H1 (cell line): ENCODE data around the gene C22orf39. TPM values are rescaled to one million over a fixed set of nuclear protein-coding genes. Genes with fewer than 3 reads are reported as not detected.

Experiments
- CTCF ChIA-PET: fragments of 300-600 bp; sonication (Branson Sonifier 250); formaldehyde crosslinking; loops from one replicate; lab custom pipeline; 2021; ENCODE audit not compliant: partially characterized antibody; lab: Charles Lee
- POLR2A ChIA-PET: fragments of 300-600 bp; sonication (Branson Sonifier 250); formaldehyde crosslinking; loops from one replicate; lab custom pipeline; 2021; ENCODE audit warnings: inconsistent platforms; ENCODE audit not compliant: partially characterized antibody; lab: Charles Lee
- DNase-seq, 2 experiments: peaks; one replicate each; pipeline versions ENCODE4 v3.0.0 to v3.0.0-alpha.2; 2010 to 2022; ENCODE audit warnings: low spot score in 2 of 2, low read depth in 1 of 2, mixed read lengths in 1 of 2
- FAIRE-seq: peaks from 2 replicates; lab custom pipeline; 2011; peaks lifted over from hg19 to GRCh38; lab: Jason Lieb, UNC
- H2AFZ ChIP-seq: 2 replicates; pipeline ENCODE4 v1.8.1; 2012; ENCODE audit warnings: low read length, inconsistent platforms
- H2AK5ac ChIP-seq: 2 replicates; pipeline ENCODE4 v1.6.1; 2013; ENCODE audit warnings: low read depth, low read length
- H2BK120ac ChIP-seq: replicated peaks from 2 replicates; pipeline ENCODE3; 2013; ENCODE audit warnings: low read depth, low read length, inconsistent platforms
- H2BK12ac ChIP-seq: 2 replicates; pipeline ENCODE4 v1.6.1; 2013; ENCODE audit warnings: low read depth, low read length
- H2BK15ac ChIP-seq: 2 replicates; pipeline ENCODE4 v1.6.1; 2013; ENCODE audit warnings: low read length
- H2BK20ac ChIP-seq: 2 replicates; pipeline ENCODE4 v1.6.1; 2013; ENCODE audit warnings: low read length
- H2BK5ac ChIP-seq: 2 replicates; pipeline ENCODE4 v1.6.1; 2013; ENCODE audit warnings: low read depth, low read length
- H3K14ac ChIP-seq: 2 replicates; pipeline ENCODE4 v1.6.1; 2013; ENCODE audit warnings: inconsistent platforms; ENCODE audit not compliant: insufficient read length
- H3K18ac ChIP-seq: 2 replicates; pipeline ENCODE4 v1.6.1; 2013; ENCODE audit warnings: low read length; ENCODE audit errors: extremely low read depth
- H3K23ac ChIP-seq: 2 replicates; pipeline ENCODE4 v1.6.1; 2013; ENCODE audit warnings: inconsistent platforms; ENCODE audit not compliant: insufficient read length
- H3K23me2 ChIP-seq: 2 replicates; pipeline ENCODE4 v1.6.1; 2013; ENCODE audit warnings: low read depth, low read length
- H3K27ac ChIP-seq: 2 replicates; pipeline ENCODE4 v1.6.1; 2011; ENCODE audit warnings: low read depth, low read length, inconsistent platforms
- H3K27me3 ChIP-seq, 4 experiments: replicated peaks in 1 of 4; 1 replicate in 1 of 4; 2 replicates in 3 of 4; pipeline versions ENCODE4 v1.6.1 to v1.8.1; 2011 to 2013; ENCODE audit warnings: low read length in 3 of 4, mild to moderate bottlenecking in 3 of 4, inconsistent platforms in 2 of 4, mixed read lengths in 2 of 4, moderate library complexity in 1 of 4; ENCODE audit not compliant: control insufficient read depth in 3 of 4, insufficient read depth in 3 of 4; ENCODE audit errors: extremely low read depth in 1 of 4
- H3K36me3 ChIP-seq, 4 experiments: 2 replicates each; pipeline versions ENCODE4 v1.6.1 to v1.8.1; 2011 to 2013; ENCODE audit warnings: mild to moderate bottlenecking in 4 of 4, low read length in 3 of 4, moderate library complexity in 2 of 4, control low read depth in 1 of 4, inconsistent platforms in 1 of 4; ENCODE audit not compliant: insufficient read depth in 4 of 4, control insufficient read depth in 2 of 4
- H3K4ac ChIP-seq: replicated peaks from 2 replicates; pipeline ENCODE3; 2013; ENCODE audit warnings: low read length, low read depth, mixed read lengths, inconsistent platforms; ENCODE audit not compliant: insufficient read length
- H3K4me1 ChIP-seq, 4 experiments: replicated peaks in 1 of 4; 1 replicate in 1 of 4; 2 replicates in 3 of 4; pipeline versions ENCODE4 v1.6.1 to v1.8.1; 2011 to 2013; ENCODE audit warnings: low read length in 3 of 4, inconsistent platforms in 2 of 4, mixed read lengths in 1 of 4; ENCODE audit not compliant: insufficient read depth in 4 of 4, control insufficient read depth in 3 of 4
- H3K4me2 ChIP-seq, 2 experiments: 2 replicates each; pipeline versions ENCODE4 v1.6.1 to v1.8.1; 2011 to 2013; ENCODE audit warnings: low read depth in 2 of 2, low read length in 2 of 2, control low read depth in 1 of 2, inconsistent platforms in 1 of 2, mild to moderate bottlenecking in 1 of 2; ENCODE audit not compliant: insufficient read depth in 1 of 2
- H3K4me3 ChIP-seq, 4 experiments: fragments of 200-600, 300-600 bp in 1 of 4; sonication (generic), shearing (Covaris generic), sonication (Bioruptor Twin) in 1 of 4; 2 replicates each; pipeline versions ENCODE4 v1.5.1 to v1.8.1; 2011 to 2016; ENCODE audit warnings: low read length in 4 of 4, low read depth in 3 of 4, control low read depth in 2 of 4, inconsistent platforms in 2 of 4, mild to moderate bottlenecking in 2 of 4, mixed read lengths in 1 of 4, moderate library complexity in 1 of 4; ENCODE audit not compliant: insufficient read depth in 2 of 4; ENCODE audit errors: extremely low read depth in 1 of 4
- H3K56ac ChIP-seq: replicated peaks from 2 replicates; pipeline ENCODE3; 2013; ENCODE audit warnings: low read depth, mild to moderate bottlenecking, mixed read lengths, low read length, inconsistent platforms; ENCODE audit not compliant: insufficient read length
- H3K79me1 ChIP-seq: 2 replicates; pipeline ENCODE4 v1.6.1; 2013; ENCODE audit warnings: low read depth, low read length, control low read depth
- H3K79me2 ChIP-seq, 2 experiments: 2 replicates each; pipeline versions ENCODE4 v1.6.1 to v1.8.1; 2012 to 2013; ENCODE audit warnings: low read length in 2 of 2, mild to moderate bottlenecking in 2 of 2, inconsistent platforms in 1 of 2; ENCODE audit not compliant: insufficient read depth in 2 of 2, control insufficient read depth in 1 of 2
- H3K9ac ChIP-seq, 4 experiments: replicated peaks in 1 of 4; 1 replicate in 1 of 4; 2 replicates in 3 of 4; pipeline versions ENCODE4 v1.6.1 to v1.8.1; 2011 to 2013; ENCODE audit warnings: low read depth in 3 of 4, low read length in 3 of 4, control low read depth in 2 of 4, mild to moderate bottlenecking in 2 of 4, moderate library complexity in 2 of 4, inconsistent platforms in 1 of 4; ENCODE audit errors: extremely low read depth in 1 of 4
- H3K9me3 ChIP-seq, 2 experiments: 2 replicates each; pipeline versions ENCODE4 v1.6.1 to v1.8.1; 2012 to 2013; ENCODE audit warnings: mild to moderate bottlenecking in 2 of 2, moderate library complexity in 2 of 2, control low read depth in 1 of 2, inconsistent platforms in 1 of 2, low read depth in 1 of 2, low read length in 1 of 2, mixed read lengths in 1 of 2; ENCODE audit not compliant: insufficient read depth in 2 of 2
- H4K20me1 ChIP-seq, 2 experiments: replicated peaks in 1 of 2; 2 replicates each; pipeline versions ENCODE3 to v1.8.1; 2011 to 2013; ENCODE audit warnings: inconsistent platforms in 2 of 2, low read length in 2 of 2, mild to moderate bottlenecking in 1 of 2; ENCODE audit not compliant: insufficient read depth in 2 of 2, control insufficient read depth in 1 of 2
- H4K5ac ChIP-seq: 2 replicates; pipeline ENCODE4 v1.6.1; 2013; ENCODE audit warnings: low read length, low read depth, mixed read lengths, inconsistent platforms; ENCODE audit not compliant: insufficient read length
- H4K8ac ChIP-seq: 2 replicates; pipeline ENCODE4 v1.8.0; 2013; ENCODE audit warnings: mild to moderate bottlenecking, moderate library complexity, low read length, inconsistent platforms; ENCODE audit not compliant: insufficient read depth; ENCODE audit errors: extremely low read depth
- H4K91ac ChIP-seq: replicated peaks from 2 replicates; pipeline ENCODE3; 2013; ENCODE audit warnings: low read length, mixed read lengths, inconsistent platforms; ENCODE audit not compliant: insufficient read length
- EGR1 ChIP-seq: IDR thresholded peaks from 2 replicates; pipeline ENCODE4 v1.6.1; 2011; ENCODE audit warnings: low read depth, low read length, borderline replicate concordance
- EZH2 ChIP-seq: fragments of 200-600 bp; sonication (generic); IDR thresholded peaks from 2 replicates; pipeline ENCODE4 v1.7.1; 2012; ENCODE audit warnings: low read depth, mild to moderate bottlenecking, moderate library complexity, low read length, inconsistent platforms; ENCODE audit not compliant: severe bottlenecking
- HDAC6 ChIP-seq: IDR thresholded peaks from one replicate; pipeline ENCODE4 v1.7.1; 2012; ENCODE audit warnings: low read depth, mild to moderate bottlenecking, inconsistent platforms, low read length, moderate library complexity
- KDM1A ChIP-seq: fragments of 200-600, 300-600 bp; sonication (generic); IDR thresholded peaks from 2 replicates; pipeline ENCODE4 v1.7.1; 2016; ENCODE audit warnings: mild to moderate bottlenecking, low read length, borderline replicate concordance
- KDM4A ChIP-seq: IDR thresholded peaks from one replicate; pipeline ENCODE4 v1.7.1; 2012; ENCODE audit warnings: low read depth, mild to moderate bottlenecking, moderate library complexity, low read length, inconsistent platforms; ENCODE audit not compliant: severe bottlenecking
- NRF1 ChIP-seq: IDR thresholded peaks from 2 replicates; pipeline ENCODE4 v1.6.1; 2011; ENCODE audit warnings: mild to moderate bottlenecking, low read depth, low read length, improper control_type of control experiment
- WGBS, 2 experiments: shearing (Covaris generic) in 1 of 2; methylation state at CpG; one replicate each; pipeline versions ENCODE4 v1.1.6 to v1.1.7; 2013 to 2015; ENCODE audit warnings: low lambda C conversion rate in 2 of 2, mixed read lengths in 2 of 2, inconsistent platforms in 1 of 2, low coverage in 1 of 2, missing lambda C conversion rate in 1 of 2; ENCODE audit not compliant: insufficient replicate concordance in 2 of 2, insufficient coverage in 1 of 2, insufficient read length in 1 of 2; ENCODE audit errors: extremely low coverage in 1 of 2, missing lambda C conversion rate in 1 of 2; 5-methylcytosine and 5-hydroxymethylcytosine counted together
- polyA plus RNA-seq, 7 experiments: library from polyadenylated mRNA; depleted of rRNA in 3 of 7; stranded (reverse) in 5 of 7; unstranded in 2 of 7; fragments of >200 nt in 5 of 7; fragments of 200-250 nt in 2 of 7; gene quantifications; 1 replicate in 5 of 7; 2 replicates in 1 of 7; 4 replicates in 1 of 7; pipeline versions ENCODE4 v1.2.1 to v1.2.3, GENCODE V29; 2011 to 2013; ENCODE audit warnings: missing spikeins in 2 of 7, mixed read lengths in 2 of 7
- total RNA-seq: library from RNA; stranded (reverse); fragmentation: NEBNext Ultra II Directional; extraction: Animal tissue kit (Norgen Biotek cat#: 25700); gene quantifications from 2 replicates; pipeline ENCODE4 v1.2.1, GENCODE V29; 2021

C22orf39 gene
- total and polyA plus RNA-seq, 2 of the 8 experiments (the other 6 are each of a cell fraction or from before 2014, with no cell fraction given), result 22.7 to 27.7 TPM

DNA sequence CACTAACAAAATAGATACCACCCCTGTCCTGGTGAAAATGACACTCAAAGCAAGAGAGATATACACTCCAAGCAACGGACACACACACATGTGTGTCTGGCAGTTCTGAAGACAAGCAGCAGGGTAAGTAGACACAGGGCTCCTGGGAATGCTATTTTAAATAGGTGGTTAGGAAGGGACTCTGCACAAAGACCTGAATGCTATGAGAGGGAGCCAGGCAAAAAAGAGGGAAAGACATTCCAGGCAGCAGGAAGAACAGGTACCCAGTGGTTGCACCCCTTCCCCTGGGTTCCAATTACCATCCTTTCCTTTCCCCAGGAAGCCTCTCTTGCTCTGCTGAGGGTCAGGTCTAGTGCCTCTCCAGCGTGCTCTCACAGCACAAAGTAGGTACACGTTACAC, 28.5 kb upstream of the C22orf39 start:
- Histone ChIP-seq H4K91ac (no peak overlapping the region), H2BK15ac (no peak overlapping the region), H3K23me2 (peaks cover 14% of the 10 kb centered on the region), H3K4me2 (no peak overlapping the region), H3K23ac (no peak overlapping the region), H3K14ac (no peak overlapping the region), H3K18ac (no peak overlapping the region), H4K8ac (no peak overlapping the region), H2BK20ac (no peak overlapping the region), H3K9ac (no peak overlapping the region), H4K5ac (no peak overlapping the region), H3K4me1 (peaks cover 0 to 8% (median 1%) of the 10 kb centered on the region in 4 experiments; a peak in 2 of 7 replicates), H3K9me3 (no peaks in the 10 kb centered on the region), H2BK120ac (no peak overlapping the region), H2AK5ac (no peak overlapping the region), H3K36me3 (peaks cover 5 to 25% (median 15%) of the 10 kb centered on the region in 4 experiments; a peak in 7 of 8 replicates), H4K20me1 (peaks cover 4 to 24% of the 10 kb centered on the region in 2 experiments), H3K4ac (no peak overlapping the region), H3K56ac (no peak overlapping the region), H2BK5ac (no peak overlapping the region), H3K79me1 (peaks cover 5% of the 10 kb centered on the region), H3K27ac (no peak overlapping the region), H3K27me3 (no peaks in the 10 kb centered on the region), H3K79me2 (peaks cover 3 to 46% of the 10 kb centered on the region in 2 experiments; a peak in 3 of 4 replicates), H2BK12ac (no peak overlapping the region), H2AFZ (no peak overlapping the region), H3K4me3 (no peak overlapping the region)
- ChIA-PET CTCF (no interaction called here), POLR2A (interaction anchor here (0.6 kb wide), 1 partner anchor 645 kb away, joined by 4 read pairs; no protein-coding TSS in a partner anchor)
- no peak for DNase-seq
- WGBS, 2 experiments, result 88% methylated on average over 3 of the region's 3 CpGs; no CpG with 5 or more reads in 1 of the 2 experiments
- TF ChIP-seq KDM1A, result no peak
- no peak for TF ChIP-seq NRF1
- TF ChIP-seq HDAC6, result no peak
- no peak for TF ChIP-seq EZH2
- TF ChIP-seq KDM4A, result no peak
- TF ChIP-seq EGR1, result no peak
- FAIRE-seq, result no peak
